Adipocyte (in vitro differentiated cells): ENCODE data around the gene UNC93B1.
"Not testable (repeated sequence)": the region's sequence is repeated elsewhere in the genome, so short reads cannot be mapped to it uniquely, and the experiment has no call there.

ENCODE experiments used
- DNase-seq: peaks from one replicate; pipeline ENCODE4 v3.0.0-alpha.2; 2015; ENCODE audit warnings: low read depth
- H3K27me3 ChIP-seq: replicated peaks from 2 replicates; pipeline ENCODE4 v1.7.0; 2013; ENCODE audit warnings: mild to moderate bottlenecking, low read length, moderate library complexity; ENCODE audit not compliant: control insufficient read depth, insufficient read depth
- H3K36me3 ChIP-seq: 2 replicates; pipeline ENCODE4 v1.7.0; 2013; ENCODE audit warnings: low read length, mild to moderate bottlenecking, moderate library complexity; ENCODE audit not compliant: control insufficient read depth, insufficient read depth, severe bottlenecking
- H3K4me1 ChIP-seq: 2 replicates; pipeline ENCODE4 v1.7.0; 2013; ENCODE audit warnings: mild to moderate bottlenecking, low read length, moderate library complexity; ENCODE audit not compliant: control insufficient read depth, insufficient read depth
- H3K4me3 ChIP-seq: 2 replicates; pipeline ENCODE4 v1.7.0; 2013; ENCODE audit warnings: mild to moderate bottlenecking, low read length, moderate library complexity
- H3K9ac ChIP-seq: 2 replicates; pipeline ENCODE4 v1.7.0; 2013; ENCODE audit warnings: mild to moderate bottlenecking, low read length, moderate library complexity
- H3K9me3 ChIP-seq: 2 replicates; pipeline ENCODE4 v1.7.0; 2013; ENCODE audit warnings: mild to moderate bottlenecking, low read length, moderate library complexity; ENCODE audit not compliant: control insufficient read depth

Gene UNC93B1

DNA sequence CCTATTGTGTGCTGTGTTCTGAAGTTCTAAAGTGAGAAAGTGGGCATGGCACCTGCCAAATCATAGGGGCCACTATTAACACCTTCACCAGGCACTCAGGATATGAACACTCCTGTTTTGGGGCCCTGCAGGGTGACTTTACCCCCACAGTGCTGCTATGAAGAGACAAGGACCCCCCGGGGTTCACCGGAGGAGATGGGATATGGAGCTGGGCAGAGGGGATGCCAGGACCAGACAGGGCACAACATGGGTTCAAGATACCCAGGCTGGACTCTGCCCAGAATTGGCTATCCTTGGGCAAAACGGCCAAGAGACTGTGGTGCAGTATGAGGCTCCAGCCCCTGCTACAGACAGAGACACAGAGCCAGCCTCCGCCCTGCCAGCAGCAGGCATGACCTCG lies 9.5 kb downstream of the UNC93B1 start:
- not testable (repeated sequence) for H3K4me1 ChIP-seq, H3K9ac ChIP-seq, H3K36me3 ChIP-seq, H3K27me3 ChIP-seq, H3K9me3 ChIP-seq, H3K4me3 ChIP-seq, DNase-seq

DNA sequence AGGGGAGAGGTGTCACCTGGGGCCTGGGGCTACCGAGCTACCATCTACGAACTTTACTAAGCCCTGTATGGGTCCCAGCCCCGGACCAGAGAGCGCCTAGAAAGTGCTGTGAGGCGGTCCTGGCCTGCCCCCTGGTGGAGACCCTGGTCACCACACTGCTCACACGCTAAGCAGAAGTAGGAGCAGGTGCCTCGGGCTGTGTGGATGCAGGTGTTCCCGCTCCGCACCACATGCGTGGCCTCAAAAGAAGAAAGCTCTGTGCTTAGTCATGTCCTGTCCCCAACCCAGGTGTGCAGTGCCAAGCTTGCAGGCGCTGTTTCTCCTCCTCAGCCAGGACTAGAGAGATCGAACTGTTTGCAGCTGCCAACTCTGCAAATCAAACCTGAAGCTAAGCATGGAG lies 10.1 kb downstream of the UNC93B1 start:
- H3K4me3 ChIP-seq, H3K36me3 ChIP-seq, DNase-seq, H3K4me1 ChIP-seq, H3K27me3 ChIP-seq, H3K9me3 ChIP-seq, H3K9ac ChIP-seq: not testable (repeated sequence)

DNA sequence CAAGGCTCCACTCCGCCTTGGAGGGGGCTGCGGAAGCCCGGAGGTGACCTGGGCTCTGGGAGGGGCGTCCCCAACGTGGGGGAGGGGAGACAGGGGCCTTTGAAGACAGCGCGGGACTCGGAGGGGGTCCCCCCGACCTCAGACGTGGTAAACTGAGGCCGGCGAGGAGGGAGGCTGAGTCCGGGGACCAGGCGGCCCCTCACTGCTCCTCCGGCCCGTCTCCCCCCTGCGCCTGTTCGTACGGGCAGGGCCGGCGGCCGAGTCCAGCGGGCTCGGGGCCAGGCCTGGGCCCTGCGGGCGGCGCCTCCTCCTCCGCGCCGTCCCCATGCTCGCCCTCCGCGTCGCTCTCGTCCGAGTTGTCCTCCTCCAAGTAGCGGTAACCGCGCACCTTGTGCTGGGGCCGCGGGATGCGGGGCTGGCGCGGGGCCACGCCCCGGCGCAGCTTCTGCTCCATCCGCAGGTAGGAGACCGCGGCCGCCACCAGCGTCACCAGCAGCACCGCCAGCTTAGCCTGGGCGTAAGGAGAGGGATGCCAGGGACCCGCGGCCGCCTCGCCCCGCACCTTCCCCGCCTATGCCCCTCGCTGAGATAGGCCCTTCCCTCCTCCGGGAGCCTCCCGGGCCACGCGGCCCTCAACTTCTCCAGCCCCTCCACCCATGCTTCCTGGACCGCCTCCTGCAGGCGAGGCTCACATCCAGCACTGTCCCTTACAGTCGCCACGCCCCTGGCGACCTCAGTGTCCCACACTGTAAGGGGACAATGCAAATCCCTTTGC lies 12.4 kb downstream of the UNC93B1 start:
- not testable (repeated sequence) for H3K27me3 ChIP-seq, H3K36me3 ChIP-seq, DNase-seq, H3K9ac ChIP-seq, H3K9me3 ChIP-seq, H3K4me3 ChIP-seq, H3K4me1 ChIP-seq

DNA sequence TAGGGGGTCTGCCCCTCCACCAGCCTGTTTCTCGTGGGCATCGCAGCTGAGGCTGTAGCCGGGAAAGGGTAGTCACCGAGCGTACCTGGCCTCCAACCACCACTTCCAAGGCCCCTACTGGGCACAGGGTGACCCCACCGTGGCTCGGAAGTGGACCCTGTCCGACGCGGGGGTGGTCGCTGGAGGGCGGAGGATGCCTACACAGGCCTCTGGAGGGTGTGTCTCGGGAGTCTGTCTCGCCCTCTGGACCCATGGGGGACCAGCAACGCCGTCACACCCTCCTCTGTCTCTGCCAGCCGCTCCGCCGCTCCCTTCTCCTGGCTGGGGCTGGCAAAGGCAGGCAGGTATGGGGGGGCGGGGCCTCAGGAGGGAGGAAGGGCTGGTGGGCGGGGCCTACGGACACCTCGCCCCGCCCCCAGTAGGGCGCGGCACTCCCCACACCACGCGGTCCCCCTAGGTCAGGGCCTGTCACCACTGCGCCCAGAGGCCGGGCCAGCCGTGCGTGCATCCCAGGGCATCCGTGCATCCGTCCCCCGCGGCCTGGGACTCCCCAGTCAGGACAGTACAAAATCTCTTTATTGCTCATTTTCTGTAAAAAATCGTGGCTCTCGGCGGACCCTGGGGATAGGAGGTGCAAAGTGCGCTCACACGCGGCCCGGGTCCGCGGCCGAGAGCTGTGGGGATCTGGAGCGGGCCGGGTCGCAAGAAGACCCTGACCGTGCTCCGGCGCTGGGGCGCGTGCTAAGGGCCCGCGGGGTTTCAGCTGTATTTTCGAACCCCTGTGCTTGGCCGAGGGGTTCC lies 13.2 kb downstream of the UNC93B1 start:
- H3K4me3 ChIP-seq, H3K4me1 ChIP-seq, H3K36me3 ChIP-seq, H3K9me3 ChIP-seq, DNase-seq, H3K9ac ChIP-seq, H3K27me3 ChIP-seq: not testable (repeated sequence)

DNA sequence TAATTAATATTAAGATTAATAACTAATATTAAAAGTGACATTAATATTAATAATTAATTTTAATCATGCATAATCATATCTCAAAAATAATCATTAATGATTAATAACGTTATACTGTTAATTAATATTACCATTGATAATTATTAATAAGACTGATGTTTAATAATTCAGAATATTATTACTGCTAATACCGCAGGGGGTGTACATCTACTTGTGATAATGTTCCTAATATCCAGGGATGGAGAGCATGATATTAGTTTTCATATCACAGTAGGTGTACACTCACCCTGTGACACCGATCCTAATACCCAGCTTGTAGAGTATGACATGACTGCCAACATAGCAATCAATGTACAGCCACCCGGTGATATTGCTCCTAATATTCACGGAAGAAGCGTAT lies 18.6 kb downstream of the UNC93B1 start:
- H3K4me1 ChIP-seq, H3K4me3 ChIP-seq, H3K9ac ChIP-seq, H3K9me3 ChIP-seq, DNase-seq, H3K36me3 ChIP-seq, H3K27me3 ChIP-seq: not testable (repeated sequence)

DNA sequence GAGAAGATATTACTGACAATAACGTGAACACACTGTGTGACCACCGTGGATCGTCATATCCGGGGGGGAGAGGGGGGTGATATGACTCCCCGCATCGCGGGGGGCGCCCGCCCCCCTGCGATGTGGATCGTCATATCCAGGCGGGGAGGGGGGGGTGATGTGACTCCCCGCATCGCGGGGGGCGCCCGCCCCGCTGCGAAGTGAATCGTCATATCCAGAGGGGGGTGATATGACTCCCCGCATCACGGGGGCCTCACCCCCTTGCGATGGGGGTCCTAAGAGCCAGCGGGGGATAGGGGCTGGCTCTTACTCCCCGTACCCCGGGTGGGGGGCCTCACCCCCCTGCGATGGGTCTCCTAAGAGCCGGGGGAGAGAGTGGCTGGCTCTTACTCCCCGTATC lies 19.9 kb downstream of the UNC93B1 start:
- no peaks in the 10 kb centered on the region for H3K4me1 ChIP-seq
- DNase-seq: no peak
- H3K4me3 ChIP-seq: no peak overlapping the region
- no peaks in the 10 kb centered on the region for H3K9me3 ChIP-seq
- H3K36me3 ChIP-seq: no peaks in the 10 kb centered on the region
- H3K27me3 ChIP-seq: no peaks in the 10 kb centered on the region
- no peak overlapping the region for H3K9ac ChIP-seq

DNA sequence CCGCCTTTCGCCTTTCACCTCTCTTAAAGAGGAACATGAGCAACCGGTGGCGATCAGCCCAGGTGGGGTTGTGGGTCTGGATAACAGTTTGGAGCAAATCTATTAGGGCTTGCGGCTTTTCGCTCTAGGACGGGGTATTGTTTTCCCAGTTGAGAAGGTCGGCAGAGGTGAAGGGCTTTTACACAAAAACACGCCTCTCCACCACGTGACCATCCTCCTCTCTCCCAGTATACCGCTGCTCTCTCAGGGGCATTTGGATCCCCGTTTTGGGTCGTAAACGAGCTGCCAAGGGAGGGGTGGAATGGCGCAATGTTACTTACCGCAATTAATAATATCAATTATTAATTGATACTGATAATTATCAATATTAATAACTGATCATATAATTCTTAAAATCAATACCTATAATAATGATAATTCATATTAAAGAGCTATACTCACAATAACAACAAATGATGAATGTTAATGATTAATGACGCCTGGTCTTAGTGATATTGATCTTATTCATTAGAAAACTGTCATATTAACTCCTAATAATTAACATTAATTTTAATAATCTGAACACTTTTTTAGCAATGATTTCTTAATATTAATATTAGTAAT lies 21.5 kb downstream of the UNC93B1 start:
- DNase-seq, H3K36me3 ChIP-seq, H3K27me3 ChIP-seq, H3K9ac ChIP-seq, H3K9me3 ChIP-seq, H3K4me3 ChIP-seq, H3K4me1 ChIP-seq: not testable (repeated sequence)

DNA sequence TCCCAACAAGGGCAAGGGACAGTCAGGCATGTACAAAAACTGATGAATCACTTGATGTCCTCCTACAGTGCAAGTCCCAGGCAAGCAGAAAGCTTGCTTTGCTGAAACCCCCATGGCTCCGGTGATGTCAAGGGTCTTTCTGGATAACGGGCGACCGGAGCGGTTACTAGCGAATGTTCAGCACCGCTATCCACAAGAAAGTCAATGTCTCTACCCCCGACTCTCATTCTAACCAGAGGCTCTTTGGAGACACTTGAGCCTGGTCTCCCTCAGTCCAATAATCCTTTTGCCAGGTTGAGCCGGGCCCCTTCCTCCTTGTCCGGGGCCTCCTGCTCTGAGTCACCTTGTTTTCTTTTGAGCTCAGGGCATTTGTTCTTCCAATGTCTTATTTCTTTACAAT lies 22.7 kb downstream of the UNC93B1 start:
- not testable (repeated sequence) for H3K9ac ChIP-seq, H3K27me3 ChIP-seq, H3K4me1 ChIP-seq, H3K36me3 ChIP-seq, H3K4me3 ChIP-seq, H3K9me3 ChIP-seq, DNase-seq

DNA sequence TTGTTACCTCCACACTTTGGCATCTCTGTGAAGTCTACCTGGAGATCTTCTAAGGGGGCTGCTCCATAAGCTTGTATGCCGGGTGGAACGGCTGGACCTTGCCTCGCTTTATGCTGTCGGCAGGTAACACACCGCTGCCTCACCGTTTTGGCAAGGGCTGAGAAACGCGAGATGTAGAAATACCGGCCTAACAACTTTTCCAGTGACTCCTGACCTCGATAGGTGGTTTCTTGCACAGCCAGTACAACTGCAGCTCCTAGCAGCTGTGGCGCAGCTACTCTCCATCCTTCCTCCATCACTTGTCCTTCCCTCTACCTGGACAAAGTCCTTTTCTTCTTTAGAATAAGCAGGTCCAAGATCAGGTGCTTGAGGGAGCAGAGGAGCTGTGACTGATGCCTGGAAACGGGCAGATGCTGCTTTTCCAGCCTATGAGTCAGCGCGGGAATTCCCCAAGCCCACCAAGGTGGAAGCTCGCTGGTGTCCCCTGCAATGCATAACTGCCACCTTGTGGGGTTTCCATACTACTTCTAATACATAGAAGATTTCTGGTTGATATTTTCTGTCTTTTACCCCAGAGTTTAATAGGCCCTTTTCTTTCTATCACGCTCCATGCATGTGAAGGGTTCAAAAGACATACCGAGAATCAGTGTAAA lies 25.0 kb downstream of the UNC93B1 start:
- not testable (repeated sequence) for H3K9me3 ChIP-seq, H3K27me3 ChIP-seq, H3K4me3 ChIP-seq, DNase-seq, H3K9ac ChIP-seq, H3K36me3 ChIP-seq, H3K4me1 ChIP-seq

DNA sequence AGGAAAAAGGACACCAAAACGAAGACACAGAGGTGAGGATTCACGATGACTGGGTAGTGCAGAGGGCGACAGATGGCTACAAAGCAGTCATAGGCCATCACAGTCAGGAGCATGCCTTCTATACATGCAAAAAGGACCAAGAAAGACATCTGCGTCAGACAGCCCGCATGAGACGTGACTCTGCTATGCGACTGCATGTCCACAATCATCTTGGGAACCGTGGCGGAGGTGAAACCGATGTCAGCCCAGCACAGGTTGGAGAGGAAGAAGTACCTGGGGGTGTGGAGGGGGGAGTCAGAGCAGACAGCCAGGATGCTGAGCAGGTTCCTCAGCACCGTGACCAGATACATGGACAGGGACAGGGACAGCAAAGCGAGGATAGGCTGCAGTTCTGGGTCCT lies 29.2 kb downstream of the UNC93B1 start:
- not testable (repeated sequence) for H3K27me3 ChIP-seq, H3K4me1 ChIP-seq, H3K4me3 ChIP-seq, H3K9ac ChIP-seq, H3K36me3 ChIP-seq, DNase-seq, H3K9me3 ChIP-seq

DNA sequence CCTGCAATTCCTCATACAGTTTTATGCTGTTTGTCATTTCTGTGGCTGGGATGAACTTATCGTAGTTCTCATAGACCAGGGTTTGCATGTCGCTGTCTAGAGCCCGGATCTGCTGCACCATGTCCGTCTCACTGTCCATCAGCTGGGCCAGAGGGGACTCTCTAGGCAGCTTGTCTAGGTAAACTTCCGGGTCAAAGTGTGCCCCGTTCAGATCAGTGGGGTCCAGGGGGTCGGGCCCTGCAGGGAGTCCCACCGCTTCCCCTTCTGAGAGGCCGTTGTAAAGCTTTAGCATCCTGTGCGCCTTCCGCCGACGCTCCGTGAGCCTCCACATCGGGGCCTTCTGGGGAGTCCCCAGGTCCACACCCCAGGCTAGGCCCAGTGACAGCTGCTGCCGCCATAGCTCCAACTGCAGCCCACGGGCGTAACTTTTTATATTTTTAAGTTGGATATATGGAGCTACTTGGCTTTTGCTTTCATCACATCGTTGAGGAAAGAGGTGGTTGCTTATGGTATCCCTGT lies 38.0 kb downstream of the UNC93B1 start:
- not testable (repeated sequence) for H3K9me3 ChIP-seq, H3K27me3 ChIP-seq

More for the DNA sequence above, 38.0 kb downstream of the UNC93B1 start:
- H3K4me1 ChIP-seq, H3K4me3 ChIP-seq, H3K9ac ChIP-seq, H3K36me3 ChIP-seq, DNase-seq: not testable (repeated sequence)
